Measurements from ENCODE around the gene SUMO1. TPM values are rescaled to one million over a fixed set of nuclear protein-coding genes. Genes with fewer than 3 reads are reported as not detected.
A peak's percentile ranks its signal among the peaks of the same experiment; 100 is the strongest.

Gene SUMO1
- total and polyA plus RNA-seq, 2 donors from 2014 or later = 81.7 to 170 TPM

DNA sequence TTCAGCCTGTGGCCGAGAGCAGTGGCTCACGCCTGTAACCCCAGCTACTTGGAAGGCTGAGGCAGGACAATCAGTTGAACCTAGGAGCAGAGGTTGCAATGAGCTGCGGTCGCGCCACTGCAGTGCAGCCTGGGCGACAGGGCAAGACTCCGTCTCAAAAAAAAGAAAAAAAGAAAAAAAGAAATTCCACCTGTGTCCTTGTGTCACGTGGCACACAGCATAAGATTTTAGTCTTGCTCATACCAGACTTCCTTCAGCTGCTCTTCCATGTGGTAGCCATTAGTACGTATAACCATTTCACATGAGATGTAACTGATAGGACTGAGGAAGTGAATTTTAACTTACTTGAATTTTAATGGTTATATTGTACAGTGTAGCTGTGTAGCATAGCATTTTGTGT, 31.2 kb upstream of the SUMO1 start:
- intact Hi-C loops (cut with DNase I) = no loop called here
- Histone ChIP-seq H3K9me3 (ENCODE audit: control insufficient read depth in 2 of 3, insufficient read depth in 1 of 3, low read length in 3 of 3) (no peaks in the 10 kb centered on the region), H3K36me3 (ENCODE audit: control insufficient read depth in 2 of 3, insufficient read depth in 3 of 3, low read length in 3 of 3) (no peaks in the 10 kb centered on the region), H3K9ac (ENCODE audit: low read length in 3 of 3) (no peak overlapping the region), H3K4me1 (ENCODE audit: control insufficient read depth in 2 of 3, insufficient read depth in 2 of 3, low read depth in 1 of 3, low read length in 3 of 3) (peaks cover 0 to 11% (median 2%) of the 10 kb centered on the region in 3 donors), H3K27ac (ENCODE audit: low read depth in 2 of 2, low read length in 2 of 2) (no peak overlapping the region), H3K4me3 (ENCODE audit: low read length in 3 of 3) (no peak overlapping the region), H3K27me3 (ENCODE audit: control insufficient read depth, insufficient read depth, low read length) (no peaks in the 10 kb centered on the region)
- FAIRE-seq = no peak
- TF ChIP-seq, protein P1, sequence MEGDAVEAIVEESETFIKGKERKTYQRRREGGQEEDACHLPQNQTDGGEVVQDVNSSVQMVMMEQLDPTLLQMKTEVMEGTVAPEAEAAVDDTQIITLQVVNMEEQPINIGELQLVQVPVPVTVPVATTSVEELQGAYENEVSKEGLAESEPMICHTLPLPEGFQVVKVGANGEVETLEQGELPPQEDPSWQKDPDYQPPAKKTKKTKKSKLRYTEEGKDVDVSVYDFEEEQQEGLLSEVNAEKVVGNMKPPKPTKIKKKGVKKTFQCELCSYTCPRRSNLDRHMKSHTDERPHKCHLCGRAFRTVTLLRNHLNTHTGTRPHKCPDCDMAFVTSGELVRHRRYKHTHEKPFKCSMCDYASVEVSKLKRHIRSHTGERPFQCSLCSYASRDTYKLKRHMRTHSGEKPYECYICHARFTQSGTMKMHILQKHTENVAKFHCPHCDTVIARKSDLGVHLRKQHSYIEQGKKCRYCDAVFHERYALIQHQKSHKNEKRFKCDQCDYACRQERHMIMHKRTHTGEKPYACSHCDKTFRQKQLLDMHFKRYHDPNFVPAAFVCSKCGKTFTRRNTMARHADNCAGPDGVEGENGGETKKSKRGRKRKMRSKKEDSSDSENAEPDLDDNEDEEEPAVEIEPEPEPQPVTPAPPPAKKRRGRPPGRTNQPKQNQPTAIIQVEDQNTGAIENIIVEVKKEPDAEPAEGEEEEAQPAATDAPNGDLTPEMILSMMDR (IDR thresholded peaks at IDR 0.05; ENCODE audit: borderline replicate concordance, extremely low read depth, insufficient read depth) = no peak
- DNase-seq = peak in 1 of 5 donors; percentile 32

DNA sequence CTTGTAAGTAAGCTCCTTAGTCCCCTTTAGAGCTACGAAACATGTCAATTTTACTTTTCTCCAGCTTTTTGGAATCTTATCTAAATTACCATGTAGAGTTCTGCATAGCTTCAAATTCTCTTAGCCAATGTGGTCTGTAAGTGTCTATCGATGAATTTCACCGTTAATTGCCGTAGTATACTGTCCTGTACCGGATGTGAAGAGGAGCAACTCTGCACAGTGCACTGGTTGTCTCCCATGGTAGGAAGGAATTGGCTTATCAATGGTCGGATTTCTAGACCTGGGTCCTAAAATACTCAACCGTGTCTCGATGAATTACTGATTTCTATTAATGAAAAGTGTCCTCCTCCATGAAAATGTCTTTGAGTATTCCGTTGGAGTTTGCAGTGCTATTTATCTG, 29.1 kb upstream of the SUMO1 start:
- Histone ChIP-seq H3K9me3 (ENCODE audit: control insufficient read depth in 2 of 3, insufficient read depth in 1 of 3, low read length in 3 of 3) (no peaks in the 10 kb centered on the region), H3K27ac (ENCODE audit: low read depth in 2 of 2, low read length in 2 of 2) (no peak overlapping the region), H3K4me1 (ENCODE audit: control insufficient read depth in 2 of 3, insufficient read depth in 2 of 3, low read depth in 1 of 3, low read length in 3 of 3) (peaks cover 0 to 11% (median 2%) of the 10 kb centered on the region in 3 donors), H3K36me3 (ENCODE audit: control insufficient read depth in 2 of 3, insufficient read depth in 3 of 3, low read length in 3 of 3) (no peaks in the 10 kb centered on the region), H3K9ac (ENCODE audit: low read length in 3 of 3) (peak overlapping the region; percentile 1 to 76 (median 1)), H3K4me3 (ENCODE audit: low read length in 3 of 3) (peak overlapping the region; percentile 77 to 100 (median 100)), H3K27me3 (ENCODE audit: control insufficient read depth, insufficient read depth, low read length) (no peaks in the 10 kb centered on the region)
- peak in 1 of 5 donors; percentile 11 for DNase-seq
- no peak for FAIRE-seq
- intact Hi-C loops (cut with DNase I) = no loop called here
- TF ChIP-seq, protein P1 (IDR thresholded peaks at IDR 0.05; ENCODE audit: borderline replicate concordance, extremely low read depth, insufficient read depth) = no peak

DNA sequence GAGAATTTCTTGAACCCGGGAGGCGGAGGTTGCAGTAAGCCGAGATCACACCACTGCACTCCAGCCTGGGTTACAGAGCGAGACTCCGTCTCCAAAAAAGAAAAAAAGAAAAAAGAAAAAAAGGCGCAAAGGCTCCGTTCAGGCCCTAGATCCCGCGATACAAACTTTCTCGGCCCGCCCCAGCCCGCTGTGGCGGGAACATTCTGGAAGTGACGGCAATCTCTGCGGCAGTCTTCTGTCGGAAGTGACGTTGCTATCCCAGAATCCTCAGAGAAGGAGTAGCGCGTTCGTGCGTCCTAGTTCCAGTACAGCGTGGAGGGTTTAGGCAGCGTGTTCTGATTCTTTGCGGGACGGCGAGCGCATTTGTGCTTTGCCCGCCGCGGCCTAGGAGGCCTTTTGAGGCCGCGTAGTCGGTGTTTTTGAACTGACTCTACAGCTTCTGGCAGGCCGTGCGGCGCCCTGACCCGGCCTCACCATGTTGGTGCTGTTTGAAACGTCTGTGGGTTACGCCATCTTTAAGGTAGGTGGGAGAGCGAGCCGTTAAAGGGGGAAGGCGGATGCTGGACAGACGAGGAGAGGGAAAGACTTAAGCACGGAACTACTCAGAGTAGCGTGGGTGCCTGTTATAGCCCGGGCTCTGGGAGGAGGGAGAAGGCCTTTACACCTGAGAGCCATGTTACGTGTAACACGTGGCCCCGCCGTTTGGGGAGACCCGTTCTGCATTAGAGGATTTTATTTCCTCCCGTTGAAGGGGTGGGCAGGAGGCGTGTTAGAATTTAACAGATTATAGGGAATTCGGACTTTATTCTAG, 27.3 kb upstream of the SUMO1 start, which contains the start of gene NOP58:
TSS of gene NOP58 (plus strand) at position 297 of the 811 bp plus-strand sequence. CDS start at position 476, 179 bp downstream.
- Histone ChIP-seq H3K36me3 (ENCODE audit: control insufficient read depth in 2 of 3, insufficient read depth in 3 of 3, low read length in 3 of 3) (no peaks in the 10 kb centered on the region), H3K27ac (ENCODE audit: low read depth in 2 of 2, low read length in 2 of 2) (peak within 1 kb of the TSS; percentile 87 to 99), H3K27me3 (ENCODE audit: control insufficient read depth, insufficient read depth, low read length) (no peaks in the 10 kb centered on the region), H3K9ac (ENCODE audit: low read length in 3 of 3) (peak within 1 kb of the TSS; percentile 76 to 99 (median 98)), H3K4me1 (ENCODE audit: control insufficient read depth in 2 of 3, insufficient read depth in 2 of 3, low read depth in 1 of 3, low read length in 3 of 3) (peaks cover 0 to 11% (median 2%) of the 10 kb centered on the region in 3 donors), H3K4me3 (ENCODE audit: low read length in 3 of 3) (peak within 1 kb of the TSS; percentile 77 to 100 (median 100)), H3K9me3 (ENCODE audit: control insufficient read depth in 2 of 3, insufficient read depth in 1 of 3, low read length in 3 of 3) (no peaks in the 10 kb centered on the region)
- intact Hi-C loops (cut with DNase I) = no loop called here
- DNase-seq (peak; percentile 95 to 99 (median 96)), FAIRE-seq (peak; percentile 39)
- TF ChIP-seq, protein P1 (IDR thresholded peaks at IDR 0.05; ENCODE audit: borderline replicate concordance, extremely low read depth, insufficient read depth) = no peak
